Ishikawa (cell line): Measurements from ENCODE around the gene IL18R1.

Experiments
- CREB1 ChIP-seq: IDR thresholded peaks from 2 replicates; pipeline ENCODE4 v1.6.1; 2012; ENCODE audit warnings: low read depth
- FOXM1 ChIP-seq: IDR thresholded peaks from 2 replicates; pipeline ENCODE4 v1.6.1; 2012; ENCODE audit warnings: low read depth, borderline replicate concordance
- NFIC ChIP-seq: IDR thresholded peaks from 2 replicates; pipeline ENCODE4 v1.6.1; 2012
- TAF1 ChIP-seq: IDR thresholded peaks from 2 replicates; pipeline ENCODE4 v1.6.1; 2012; ENCODE audit warnings: low read depth, mild to moderate bottlenecking
- TEAD4 ChIP-seq: IDR thresholded peaks from 2 replicates; pipeline ENCODE4 v1.6.1; 2012
- TF ChIP-seq, protein P1 (sequence below): IDR thresholded peaks from 2 replicates; pipeline ENCODE4 v1.6.1; 2012; ENCODE audit warnings: low read depth, mild to moderate bottlenecking

- no peak for TF ChIP-seq TEAD4
- no peak for TF ChIP-seq FOXM1
- TF ChIP-seq CREB1: no peak
- TF ChIP-seq, protein P1, sequence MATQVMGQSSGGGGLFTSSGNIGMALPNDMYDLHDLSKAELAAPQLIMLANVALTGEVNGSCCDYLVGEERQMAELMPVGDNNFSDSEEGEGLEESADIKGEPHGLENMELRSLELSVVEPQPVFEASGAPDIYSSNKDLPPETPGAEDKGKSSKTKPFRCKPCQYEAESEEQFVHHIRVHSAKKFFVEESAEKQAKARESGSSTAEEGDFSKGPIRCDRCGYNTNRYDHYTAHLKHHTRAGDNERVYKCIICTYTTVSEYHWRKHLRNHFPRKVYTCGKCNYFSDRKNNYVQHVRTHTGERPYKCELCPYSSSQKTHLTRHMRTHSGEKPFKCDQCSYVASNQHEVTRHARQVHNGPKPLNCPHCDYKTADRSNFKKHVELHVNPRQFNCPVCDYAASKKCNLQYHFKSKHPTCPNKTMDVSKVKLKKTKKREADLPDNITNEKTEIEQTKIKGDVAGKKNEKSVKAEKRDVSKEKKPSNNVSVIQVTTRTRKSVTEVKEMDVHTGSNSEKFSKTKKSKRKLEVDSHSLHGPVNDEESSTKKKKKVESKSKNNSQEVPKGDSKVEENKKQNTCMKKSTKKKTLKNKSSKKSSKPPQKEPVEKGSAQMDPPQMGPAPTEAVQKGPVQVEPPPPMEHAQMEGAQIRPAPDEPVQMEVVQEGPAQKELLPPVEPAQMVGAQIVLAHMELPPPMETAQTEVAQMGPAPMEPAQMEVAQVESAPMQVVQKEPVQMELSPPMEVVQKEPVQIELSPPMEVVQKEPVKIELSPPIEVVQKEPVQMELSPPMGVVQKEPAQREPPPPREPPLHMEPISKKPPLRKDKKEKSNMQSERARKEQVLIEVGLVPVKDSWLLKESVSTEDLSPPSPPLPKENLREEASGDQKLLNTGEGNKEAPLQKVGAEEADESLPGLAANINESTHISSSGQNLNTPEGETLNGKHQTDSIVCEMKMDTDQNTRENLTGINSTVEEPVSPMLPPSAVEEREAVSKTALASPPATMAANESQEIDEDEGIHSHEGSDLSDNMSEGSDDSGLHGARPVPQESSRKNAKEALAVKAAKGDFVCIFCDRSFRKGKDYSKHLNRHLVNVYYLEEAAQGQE: no peak
- TF ChIP-seq TAF1: no peak
- TF ChIP-seq NFIC: no peak
Measured at GRCh38 chr2:102313025-102313424, 42.6 kb upstream of the IL18R1 start.
